GM12875 (cell line): ENCODE measurements around the gene AFAP1.

Experiments used
- H3K4me3 ChIP-seq: one replicate; pipeline ENCODE4 v1.5.1; 2011; ENCODE audit warnings: low read depth, low read length, control low read depth
- TF ChIP-seq, protein P1 (sequence below): IDR thresholded peaks from 2 replicates; pipeline ENCODE4 v1.5.1; 2011; ENCODE audit warnings: low read depth, mild to moderate bottlenecking, control low read depth, inconsistent platforms, low read length, moderate library complexity, borderline replicate concordance; ENCODE audit not compliant: insufficient read depth

The AFAP1 gene

DNA sequence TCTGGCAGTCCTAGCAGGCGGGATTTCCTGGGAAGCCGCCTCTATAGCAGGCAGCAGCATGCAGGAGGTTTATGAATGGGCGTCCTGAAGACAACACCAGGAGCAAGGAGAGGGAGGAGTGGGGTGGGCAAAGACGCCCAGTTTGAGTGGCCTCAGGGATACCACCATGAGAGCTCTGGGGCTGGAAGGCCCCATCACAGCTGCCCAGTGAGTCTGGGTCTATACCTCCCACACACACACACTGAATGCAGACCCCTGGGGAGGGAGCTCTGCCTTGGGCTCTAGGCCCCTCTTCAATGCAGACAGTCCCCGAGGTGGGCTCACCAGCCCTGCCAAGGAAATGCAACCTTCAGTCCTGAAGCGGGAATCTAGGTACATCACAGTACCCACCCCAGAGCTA, 98.6 kb downstream of the AFAP1 start:
- no peak overlapping the region for H3K4me3 ChIP-seq
- TF ChIP-seq, protein P1, sequence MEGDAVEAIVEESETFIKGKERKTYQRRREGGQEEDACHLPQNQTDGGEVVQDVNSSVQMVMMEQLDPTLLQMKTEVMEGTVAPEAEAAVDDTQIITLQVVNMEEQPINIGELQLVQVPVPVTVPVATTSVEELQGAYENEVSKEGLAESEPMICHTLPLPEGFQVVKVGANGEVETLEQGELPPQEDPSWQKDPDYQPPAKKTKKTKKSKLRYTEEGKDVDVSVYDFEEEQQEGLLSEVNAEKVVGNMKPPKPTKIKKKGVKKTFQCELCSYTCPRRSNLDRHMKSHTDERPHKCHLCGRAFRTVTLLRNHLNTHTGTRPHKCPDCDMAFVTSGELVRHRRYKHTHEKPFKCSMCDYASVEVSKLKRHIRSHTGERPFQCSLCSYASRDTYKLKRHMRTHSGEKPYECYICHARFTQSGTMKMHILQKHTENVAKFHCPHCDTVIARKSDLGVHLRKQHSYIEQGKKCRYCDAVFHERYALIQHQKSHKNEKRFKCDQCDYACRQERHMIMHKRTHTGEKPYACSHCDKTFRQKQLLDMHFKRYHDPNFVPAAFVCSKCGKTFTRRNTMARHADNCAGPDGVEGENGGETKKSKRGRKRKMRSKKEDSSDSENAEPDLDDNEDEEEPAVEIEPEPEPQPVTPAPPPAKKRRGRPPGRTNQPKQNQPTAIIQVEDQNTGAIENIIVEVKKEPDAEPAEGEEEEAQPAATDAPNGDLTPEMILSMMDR = no peak

DNA sequence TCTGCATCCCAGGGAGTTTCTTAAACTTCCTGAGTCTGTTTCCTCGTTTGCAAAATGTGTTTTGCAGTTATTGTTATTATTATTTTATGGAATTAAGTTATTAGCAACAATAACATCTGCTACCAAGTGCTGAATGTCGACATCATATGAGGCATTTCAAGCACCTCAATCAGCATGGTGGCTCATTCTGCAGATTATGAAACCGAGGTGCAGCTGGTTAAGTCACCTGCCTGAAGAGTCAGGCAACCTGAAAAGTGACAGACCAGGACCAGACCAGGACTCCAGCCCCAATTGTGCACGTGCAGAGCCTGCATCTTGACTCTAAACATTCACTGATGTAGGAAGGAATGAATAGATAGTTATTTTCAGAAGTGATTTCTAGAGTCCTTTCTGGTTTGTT, 99.8 kb downstream of the AFAP1 start:
- no peak overlapping the region for H3K4me3 ChIP-seq
- TF ChIP-seq, protein P1 = no peak

DNA sequence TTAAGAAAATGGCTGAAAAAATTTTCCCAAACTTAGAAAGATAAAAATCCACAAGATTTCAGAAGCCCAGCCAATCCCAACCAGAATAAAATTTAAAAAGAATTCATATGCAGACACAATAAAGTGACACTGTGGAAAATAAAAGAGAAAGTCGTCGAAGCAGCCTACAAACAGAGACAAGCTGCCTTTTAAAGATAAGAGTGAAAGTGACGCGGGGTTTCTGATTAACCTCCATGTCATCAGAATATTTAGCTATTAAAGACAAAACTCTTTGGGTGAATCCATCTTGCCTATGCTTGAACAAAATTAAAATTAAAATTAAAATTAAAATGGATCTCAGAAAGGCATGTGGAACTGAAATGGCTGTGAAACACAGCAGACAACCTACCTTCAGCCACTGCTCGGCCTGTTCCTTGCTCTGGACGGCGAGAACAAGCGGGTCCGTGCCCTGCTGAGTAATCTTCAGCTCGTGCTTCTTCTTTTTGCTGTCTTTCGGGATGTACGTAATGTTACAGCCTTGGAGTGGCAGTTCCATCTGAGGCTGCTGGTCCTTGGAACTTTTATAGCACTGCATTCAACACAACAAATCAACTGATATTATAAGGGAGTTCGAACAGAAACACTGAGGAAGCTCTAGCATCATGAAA, 101.4 kb downstream of the AFAP1 start:
- TF ChIP-seq, protein P1 = no peak
- H3K4me3 ChIP-seq = no peak overlapping the region

DNA sequence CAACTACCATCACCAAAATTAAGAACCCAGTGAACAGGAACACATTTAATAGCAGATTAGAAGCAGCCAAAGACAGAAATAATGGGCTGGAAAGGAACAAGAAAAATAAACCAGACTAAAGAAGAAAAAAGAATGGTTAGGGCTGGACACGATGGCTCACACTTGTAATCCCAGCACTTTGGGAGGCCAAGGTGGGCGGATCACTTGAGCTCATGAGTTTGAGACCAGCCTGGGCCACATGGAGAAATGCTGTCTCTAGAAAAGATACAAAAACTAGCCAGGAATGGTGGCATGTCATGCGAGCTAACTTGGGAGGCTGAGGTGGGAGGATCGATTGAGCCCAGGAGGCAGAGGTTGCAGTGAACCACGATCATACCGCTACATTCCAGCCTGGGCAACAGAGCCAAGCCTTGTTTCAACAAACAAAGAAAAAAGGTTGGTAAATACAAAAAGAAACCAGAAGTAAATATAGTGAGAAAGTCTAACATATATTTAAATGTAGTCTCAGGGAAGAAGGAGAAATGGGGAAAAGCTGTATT, 102.0 kb downstream of the AFAP1 start:
- TF ChIP-seq, protein P1 = no peak
- H3K4me3 ChIP-seq = no peak overlapping the region

DNA sequence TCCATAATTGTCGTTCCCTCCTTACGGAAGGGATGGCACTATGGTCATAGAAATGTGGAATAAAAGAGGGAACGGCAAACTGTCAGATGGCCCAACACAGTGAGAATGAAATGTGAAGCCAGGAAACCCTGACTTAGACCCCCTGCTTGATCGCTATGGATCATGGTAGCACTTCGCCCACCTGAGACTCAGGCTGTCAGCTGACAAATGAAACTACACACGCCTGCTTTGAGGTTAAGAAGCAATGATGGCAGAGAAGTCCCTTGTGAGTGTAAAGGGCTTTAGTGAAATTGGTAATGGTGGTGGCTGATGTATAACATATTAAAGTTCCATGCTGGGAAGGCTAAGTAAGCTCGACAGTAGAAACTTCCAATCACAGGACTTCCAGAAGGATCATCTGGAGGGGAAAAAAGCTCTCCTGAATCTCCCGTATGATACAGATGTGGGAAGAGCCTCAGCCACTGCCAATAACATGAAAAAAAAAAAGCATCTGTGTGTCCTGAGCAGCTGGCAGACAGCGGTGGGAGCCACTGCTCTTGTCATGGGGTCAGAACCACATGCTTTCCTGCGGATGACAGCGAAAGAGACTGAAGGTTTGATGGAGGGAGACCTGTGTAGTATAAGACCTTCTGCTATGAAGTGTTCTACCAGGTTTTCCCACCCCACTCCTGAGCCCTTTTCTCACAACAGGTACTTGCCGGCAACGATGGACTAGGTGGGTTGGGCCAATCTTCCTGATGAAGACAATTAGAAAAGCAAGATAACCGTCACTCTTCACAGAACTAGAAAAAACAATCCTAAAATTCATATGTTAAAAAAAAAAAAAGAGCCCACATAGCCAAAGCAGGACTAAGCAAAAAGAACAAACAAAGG, 107.6 kb downstream of the AFAP1 start:
- no peak overlapping the region for H3K4me3 ChIP-seq

DNA sequence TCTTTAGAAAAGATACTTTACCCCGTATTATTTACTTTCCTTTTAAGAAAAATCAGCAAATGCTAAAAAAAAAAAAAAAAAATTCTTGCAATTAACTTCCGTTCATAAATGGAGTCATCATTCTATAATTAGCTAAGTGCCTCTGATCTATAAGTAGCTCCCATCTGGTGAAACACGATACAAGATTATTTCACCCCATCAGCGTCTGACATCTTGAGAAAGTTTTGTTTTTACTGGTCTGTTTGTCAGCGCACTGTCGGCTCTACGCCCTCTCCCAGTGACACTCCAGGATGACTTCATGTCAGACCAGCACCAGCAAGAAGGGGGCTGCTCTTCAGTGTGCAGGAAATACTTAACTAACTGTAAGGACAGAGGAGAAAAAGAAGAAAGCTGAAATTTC, 108.3 kb downstream of the AFAP1 start:
- H3K4me3 ChIP-seq = no peak overlapping the region
- TF ChIP-seq, protein P1 = no peak

More for the DNA sequence above, 107.6 kb downstream of the AFAP1 start:
- TF ChIP-seq, protein P1 = no peak
